ENCODE data around the gene SLC26A11.

Gene SLC26A11

GRCh38 chr17:80214878-80215210, 5.4 kb upstream of the SLC26A11 start:
- no peak for DNase-seq (ENCODE audit: low read depth in 2 of 2)
- no peak overlapping the region for H3K4me3 ChIP-seq (replicated peaks in 1 of 2; ENCODE audit: low read depth in 2 of 2, low read length in 2 of 2)
- TF ChIP-seq, protein P1, sequence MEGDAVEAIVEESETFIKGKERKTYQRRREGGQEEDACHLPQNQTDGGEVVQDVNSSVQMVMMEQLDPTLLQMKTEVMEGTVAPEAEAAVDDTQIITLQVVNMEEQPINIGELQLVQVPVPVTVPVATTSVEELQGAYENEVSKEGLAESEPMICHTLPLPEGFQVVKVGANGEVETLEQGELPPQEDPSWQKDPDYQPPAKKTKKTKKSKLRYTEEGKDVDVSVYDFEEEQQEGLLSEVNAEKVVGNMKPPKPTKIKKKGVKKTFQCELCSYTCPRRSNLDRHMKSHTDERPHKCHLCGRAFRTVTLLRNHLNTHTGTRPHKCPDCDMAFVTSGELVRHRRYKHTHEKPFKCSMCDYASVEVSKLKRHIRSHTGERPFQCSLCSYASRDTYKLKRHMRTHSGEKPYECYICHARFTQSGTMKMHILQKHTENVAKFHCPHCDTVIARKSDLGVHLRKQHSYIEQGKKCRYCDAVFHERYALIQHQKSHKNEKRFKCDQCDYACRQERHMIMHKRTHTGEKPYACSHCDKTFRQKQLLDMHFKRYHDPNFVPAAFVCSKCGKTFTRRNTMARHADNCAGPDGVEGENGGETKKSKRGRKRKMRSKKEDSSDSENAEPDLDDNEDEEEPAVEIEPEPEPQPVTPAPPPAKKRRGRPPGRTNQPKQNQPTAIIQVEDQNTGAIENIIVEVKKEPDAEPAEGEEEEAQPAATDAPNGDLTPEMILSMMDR (IDR thresholded peaks at IDR 0.05; ENCODE audit: low read depth, low read length), result no peak

DNA sequence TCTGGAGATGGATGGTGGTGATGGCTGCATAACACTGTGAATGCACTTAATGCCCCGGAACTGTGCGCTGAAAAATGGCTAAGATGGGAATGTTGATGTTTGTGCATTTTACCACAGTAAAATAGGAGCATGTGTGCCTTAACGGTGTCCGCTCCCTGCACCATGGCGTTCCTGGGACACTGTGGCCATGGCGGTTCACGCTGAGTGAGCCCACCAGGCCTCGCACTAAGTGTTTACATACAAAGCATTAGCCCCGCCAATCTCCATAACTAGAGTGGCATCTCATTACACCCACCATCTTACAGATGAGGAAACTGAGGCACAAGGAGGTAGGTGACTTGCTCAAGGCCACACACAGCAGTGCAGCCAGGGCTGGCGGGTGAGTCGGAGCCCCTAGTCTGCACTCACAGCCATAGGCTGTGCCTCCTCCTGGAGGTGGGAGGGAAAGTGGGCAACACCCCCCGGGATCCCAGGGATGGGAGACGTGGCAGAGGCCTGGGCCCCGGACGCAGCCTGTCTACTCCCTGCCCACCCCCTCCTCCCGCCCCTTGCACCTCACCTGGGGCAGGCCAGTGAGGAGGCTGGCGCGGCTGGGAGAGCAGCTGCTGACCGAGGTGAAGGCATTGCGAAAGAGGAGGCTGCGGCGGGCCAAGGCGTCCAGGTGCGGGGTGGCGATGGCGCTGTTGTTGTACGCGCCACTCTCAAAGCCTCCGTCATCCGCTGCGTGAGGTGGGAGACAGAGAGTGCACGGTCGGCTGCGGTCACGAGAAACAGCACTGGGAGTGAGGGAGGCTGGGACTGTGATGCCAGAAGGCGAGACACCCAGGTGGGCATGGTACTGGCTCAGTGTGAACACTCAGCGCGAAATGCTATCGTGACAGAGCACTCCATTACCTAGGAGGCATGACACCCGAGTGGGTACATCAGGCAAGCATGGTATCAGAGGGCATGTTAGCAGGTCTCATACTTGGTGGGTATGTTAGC, 3.5 kb upstream of the SLC26A11 start:
- DNase-seq (ENCODE audit: low read depth in 2 of 2), result no peak
- H3K4me3 ChIP-seq (replicated peaks in 1 of 2; ENCODE audit: low read depth in 2 of 2, low read length in 2 of 2), result no peak overlapping the region
- TF ChIP-seq, protein P1 (IDR thresholded peaks at IDR 0.05; ENCODE audit: low read depth, low read length), result no peak

GRCh38 chr17:80217703-80218362, 2.4 kb upstream of the SLC26A11 start:
- no peak overlapping the region for H3K4me3 ChIP-seq (replicated peaks in 1 of 2; ENCODE audit: low read depth in 2 of 2, low read length in 2 of 2)
- TF ChIP-seq, protein P1 (IDR thresholded peaks at IDR 0.05; ENCODE audit: low read depth, low read length), result no peak
- DNase-seq (ENCODE audit: low read depth in 2 of 2), result no peak

DNA sequence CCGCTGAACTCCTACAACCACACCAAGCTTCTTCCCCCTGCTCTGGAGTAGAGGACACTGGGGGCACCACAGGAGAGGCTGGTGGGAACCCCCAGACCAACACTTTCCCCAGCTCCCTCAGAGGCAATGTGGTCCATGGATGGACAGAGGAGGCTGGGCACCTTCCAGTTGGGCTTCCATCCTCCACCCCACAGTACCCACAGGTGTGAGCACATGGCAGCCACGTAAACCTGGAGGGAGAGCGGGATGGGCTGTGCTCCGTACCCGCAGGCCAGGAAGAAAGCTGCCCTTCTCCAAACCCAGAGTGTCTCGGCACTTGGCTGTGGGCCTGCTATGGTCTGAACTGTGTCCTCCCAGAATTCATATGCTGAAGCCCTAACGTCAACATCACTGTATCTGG, 1.8 kb upstream of the SLC26A11 start:
- TF ChIP-seq, protein P1 (IDR thresholded peaks at IDR 0.05; ENCODE audit: low read depth, low read length), result no peak
- no peak overlapping the region for H3K4me3 ChIP-seq (replicated peaks in 1 of 2; ENCODE audit: low read depth in 2 of 2, low read length in 2 of 2)
- DNase-seq (ENCODE audit: low read depth in 2 of 2), result no peak

DNA sequence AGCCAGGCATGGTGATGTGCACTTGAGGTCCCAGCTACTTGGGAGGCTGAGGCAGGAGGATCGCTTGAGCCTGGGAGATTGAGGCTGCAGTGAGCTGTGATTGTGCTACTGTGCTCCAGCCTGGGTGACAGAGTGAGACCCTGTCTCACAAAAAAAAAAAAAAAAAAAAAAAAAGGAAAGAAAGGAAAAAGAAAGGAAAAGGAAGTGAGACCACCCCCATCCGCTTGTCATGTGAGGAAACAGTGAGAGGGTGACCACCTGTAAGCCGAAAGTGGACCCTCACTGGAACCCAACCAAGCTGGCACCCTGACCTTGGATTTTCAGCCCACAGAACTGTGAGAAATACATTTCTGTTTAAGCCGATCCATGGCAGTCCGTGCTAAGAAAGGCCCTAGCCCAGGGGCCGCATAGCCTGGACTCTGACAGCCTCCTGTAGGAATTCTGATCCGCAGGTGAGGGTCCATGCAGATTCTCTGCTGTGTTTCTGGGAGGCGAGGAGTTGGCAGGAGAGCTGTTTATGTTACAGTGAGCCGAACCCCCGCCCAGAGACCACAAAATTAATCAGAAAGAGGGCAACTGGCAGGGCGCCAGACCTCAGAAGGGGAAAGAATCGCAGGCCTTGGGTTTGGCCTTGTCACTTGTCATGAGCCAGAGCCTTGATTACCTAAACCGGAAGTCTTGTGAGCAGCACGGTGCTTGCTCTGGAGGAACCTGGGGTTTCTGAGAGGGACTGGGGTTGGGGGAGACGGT, 1.0 kb upstream of the SLC26A11 start:
- TF ChIP-seq, protein P1 (IDR thresholded peaks at IDR 0.05; ENCODE audit: low read depth, low read length), result no peak
- peak; percentile 78 to 82 for DNase-seq (ENCODE audit: low read depth in 2 of 2)
- peak overlapping the region; percentile 82 to 90 for H3K4me3 ChIP-seq (replicated peaks in 1 of 2; ENCODE audit: low read depth in 2 of 2, low read length in 2 of 2)

DNA sequence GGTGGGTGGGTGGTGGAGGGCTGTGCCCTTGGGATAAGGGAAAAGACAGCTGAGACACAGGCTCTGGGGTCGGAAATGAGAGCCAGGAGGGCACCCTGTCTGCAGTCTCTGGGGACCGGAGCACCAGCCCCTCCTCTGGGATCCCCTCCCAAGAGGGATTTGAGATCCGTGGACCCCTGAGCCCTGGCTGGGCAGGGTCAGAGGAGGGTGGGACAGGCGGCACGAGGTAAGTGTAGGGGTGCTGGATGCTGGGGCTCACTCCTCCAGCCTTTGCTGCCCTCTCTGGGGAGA, 519 bp upstream of the SLC26A11 start:
- TF ChIP-seq, protein P1 (IDR thresholded peaks at IDR 0.05; ENCODE audit: low read depth, low read length), result no peak
- no peak for DNase-seq (ENCODE audit: low read depth in 2 of 2)

More for the DNA sequence above, 519 bp upstream of the SLC26A11 start:
- H3K4me3 ChIP-seq (replicated peaks in 1 of 2; ENCODE audit: low read depth in 2 of 2, low read length in 2 of 2), result peak overlapping the region; percentile 82 to 90

Measured in cardiac fibroblast (primary cell).